Lower lobe of right lung (tissue), 2 donors: ENCODE measurements around the gene TMEM184B. TPM values are rescaled to one million over a fixed set of nuclear protein-coding genes. Genes with fewer than 3 reads are reported as not detected.
"Not testable (repeated sequence)": the region's sequence is repeated elsewhere in the genome, so short reads cannot be mapped to it uniquely, and the experiment has no call there.

ENCODE experiments used
- ATAC-seq, 2 donors: fragments of 200-7000 bp; cut with Tn5 transposase; one replicate each; pipeline ENCODE4 v1.9.1; 2020 to 2022; ENCODE audit warnings: mild to moderate bottlenecking in 2 of 2, moderate library complexity in 2 of 2
- DNase-seq: peaks from one replicate; pipeline ENCODE4 v3.0.0-alpha.2; 2020
- H3K27ac ChIP-seq: fragments of 200-600 bp; one replicate; pipeline ENCODE4 v1.8.0; 2022
- H3K27me3 ChIP-seq: fragments of 200-600 bp; one replicate; pipeline ENCODE4 v1.8.0; 2022; ENCODE audit warnings: low read depth
- H3K36me3 ChIP-seq: fragments of 200-600 bp; one replicate; pipeline ENCODE4 v1.8.0; 2022; ENCODE audit warnings: mild to moderate bottlenecking
- H3K4me1 ChIP-seq: fragments of 200-600 bp; one replicate; pipeline ENCODE4 v1.8.0; 2022
- H3K4me3 ChIP-seq: fragments of 200-600 bp; one replicate; pipeline ENCODE4 v1.8.0; 2022; ENCODE audit warnings: mild to moderate bottlenecking
- H3K9me3 ChIP-seq: fragments of 200-600 bp; one replicate; pipeline ENCODE4 v1.8.0; 2022
- CTCF ChIP-seq: fragments of 200-600 bp; IDR thresholded peaks from one replicate; pipeline ENCODE4 v1.8.0; 2022; ENCODE audit warnings: antibody characterized with exemption, mild to moderate bottlenecking
- intact Hi-C: fragments of 100-400 bp; cut with DNase I; formaldehyde crosslinking; loops from one replicate; pipeline ENCODE4 v1.11.0; 2022
- total RNA-seq: library from RNA; stranded (reverse); fragmentation: NEBNext Ultra II Directional; extraction: Animal tissue kit (Norgen Biotek cat#: 25700); gene quantifications from one replicate; pipeline ENCODE4 v1.2.1, GENCODE V29; 2021
- donor health status: DM: no; HTN: yes; CAD: no; lungs with severe emphysema.

TMEM184B gene
- total RNA-seq, 1 donor from 2014 or later: 77.7 TPM

GRCh38 chr22:38238519-38239071, 34.2 kb downstream of the TMEM184B start:
- Histone ChIP-seq H3K36me3 (peaks cover 34% of the 10 kb centered on the region), H3K9me3 (no peaks in the 10 kb centered on the region), H3K27ac (peak overlapping the region; percentile 81), H3K4me1 (peaks cover 48% of the 10 kb centered on the region), H3K27me3 (no peaks in the 10 kb centered on the region), H3K4me3 (no peak overlapping the region)
- no peak for DNase-seq
- peak; percentile 1 to 13 for ATAC-seq
- no peak for TF ChIP-seq CTCF
- intact Hi-C loops: no loop called here

GRCh38 chr22:38236786-38237185, 36.0 kb downstream of the TMEM184B start:
- H3K27me3 ChIP-seq: no peaks in the 10 kb centered on the region
- DNase-seq (no peak), ATAC-seq (peak; percentile 20 to 41)
- H3K9me3 ChIP-seq: no peaks in the 10 kb centered on the region
- no peak for TF ChIP-seq CTCF
- H3K4me3 ChIP-seq: no peak overlapping the region
- H3K36me3 ChIP-seq: peaks cover 41% of the 10 kb centered on the region
- peak overlapping the region; percentile 68 for H3K27ac ChIP-seq
- H3K4me1 ChIP-seq: peaks cover 41% of the 10 kb centered on the region
- intact Hi-C loops: no loop called here

GRCh38 chr22:38235240-38235850, 37.5 kb downstream of the TMEM184B start:
- H3K27ac ChIP-seq: no peak overlapping the region
- H3K4me3 ChIP-seq: no peak overlapping the region
- TF ChIP-seq CTCF: no peak
- DNase-seq (no peak), ATAC-seq (no peak)
- intact Hi-C loops: no loop called here
- peaks cover 44% of the 10 kb centered on the region for H3K4me1 ChIP-seq
- peaks cover 56% of the 10 kb centered on the region for H3K36me3 ChIP-seq
- no peaks in the 10 kb centered on the region for H3K27me3 ChIP-seq
- no peaks in the 10 kb centered on the region for H3K9me3 ChIP-seq

- H3K4me3 ChIP-seq, intact Hi-C loops, ATAC-seq, H3K9me3 ChIP-seq, DNase-seq, H3K27me3 ChIP-seq, H3K27ac ChIP-seq: not testable (repeated sequence)
- Histone ChIP-seq H3K36me3 (peaks cover 58% of the 10 kb centered on the region), H3K4me1 (peaks cover 40% of the 10 kb centered on the region)
Measured at GRCh38 chr22:38233856-38234255, 39.0 kb downstream of the TMEM184B start.

- no peak overlapping the region for H3K27ac ChIP-seq
- DNase-seq (no peak), ATAC-seq (no peak)
- H3K9me3 ChIP-seq: no peaks in the 10 kb centered on the region
- no peaks in the 10 kb centered on the region for H3K27me3 ChIP-seq
- TF ChIP-seq CTCF: no peak
- intact Hi-C loops: no loop called here
- no peak overlapping the region for H3K4me3 ChIP-seq
- H3K36me3 ChIP-seq: peaks cover 58% of the 10 kb centered on the region
- peaks cover 40% of the 10 kb centered on the region for H3K4me1 ChIP-seq
Measured at GRCh38 chr22:38233427-38233826, 39.4 kb downstream of the TMEM184B start.

GRCh38 chr22:38232196-38232595, 40.6 kb downstream of the TMEM184B start:
- Histone ChIP-seq H3K27ac (no peak overlapping the region), H3K9me3 (no peaks in the 10 kb centered on the region), H3K27me3 (no peaks in the 10 kb centered on the region), H3K4me3 (no peak overlapping the region), H3K4me1 (peaks cover 40% of the 10 kb centered on the region), H3K36me3 (peaks cover 70% of the 10 kb centered on the region)
- intact Hi-C loops: no loop called here
- ATAC-seq: no peak
- no peak for DNase-seq
- no peak for TF ChIP-seq CTCF
